OCI-M2 (cell line): Measurements from ENCODE around the gene ACSM3.
A peak's percentile ranks its signal among the peaks of the same experiment; 100 is the strongest.
"Not testable (repeated sequence)": the region's sequence is repeated elsewhere in the genome, so short reads cannot be mapped to it uniquely, and the experiment has no call there.

ENCODE experiments used
- DNase-seq: peaks from one replicate; lab custom pipeline; 2025; ENCODE audit not compliant: unreplicated experiment; lab: John Stamatoyannopoulos, UW

ACSM3 gene

GRCh38 chr16:20803561-20804214, 39.9 kb downstream of the ACSM3 start:
- no peak for DNase-seq

GRCh38 chr16:20805684-20806167, 41.9 kb downstream of the ACSM3 start:
- not testable (repeated sequence) for DNase-seq

GRCh38 chr16:20806168-20807050, 42.6 kb downstream of the ACSM3 start, which contains the start of the genes ERI2 and REXO5:
TSS of gene ERI2 (minus strand) at chr16:20806472. CDS start at chr16:20806430, 42 bp downstream.
TSS of gene REXO5 (plus strand) at chr16:20806527. CDS start at chr16:20806954, 427 bp downstream.
- DNase-seq, result peak; percentile 29

- DNase-seq, result no peak
These were observed 44.0 kb downstream of the ACSM3 start for GRCh38 chr16:20807862-20808261.

GRCh38 chr16:20811889-20812439, 48.1 kb downstream of the ACSM3 start:
- DNase-seq, result no peak

- DNase-seq, result no peak
These were observed 48.7 kb downstream of the ACSM3 start for GRCh38 chr16:20812510-20812909.

- DNase-seq, result no peak
These were observed 51.0 kb downstream of the ACSM3 start for GRCh38 chr16:20814784-20815183.

- no peak for DNase-seq
These were observed 55.2 kb downstream of the ACSM3 start for GRCh38 chr16:20818929-20819585.

- no peak for DNase-seq
These were observed 57.9 kb downstream of the ACSM3 start for GRCh38 chr16:20821682-20822081.

GRCh38 chr16:20822521-20823325, 58.9 kb downstream of the ACSM3 start:
- no peak for DNase-seq

- no peak for DNase-seq
These were observed 62.3 kb downstream of the ACSM3 start for GRCh38 chr16:20826039-20826566.

- no peak for DNase-seq
These were observed 65.7 kb downstream of the ACSM3 start for GRCh38 chr16:20829536-20829935.

- no peak for DNase-seq
These were observed 66.6 kb downstream of the ACSM3 start for GRCh38 chr16:20830372-20830771.

- no peak for DNase-seq
These were observed 69.3 kb downstream of the ACSM3 start for GRCh38 chr16:20833086-20833485.

GRCh38 chr16:20838240-20838639, 74.4 kb downstream of the ACSM3 start:
- DNase-seq, result no peak

GRCh38 chr16:20839504-20839903, 75.7 kb downstream of the ACSM3 start:
- DNase-seq, result no peak

GRCh38 chr16:20844054-20844453, 80.2 kb downstream of the ACSM3 start:
- no peak for DNase-seq

GRCh38 chr16:20844588-20844987, 80.8 kb downstream of the ACSM3 start:
- no peak for DNase-seq

GRCh38 chr16:20846030-20846429, 82.2 kb downstream of the ACSM3 start:
- no peak for DNase-seq

GRCh38 chr16:20846551-20846950, 82.7 kb downstream of the ACSM3 start:
- DNase-seq, result no peak
